DMS 273 (cell line): ENCODE measurements around the gene ANKDD1A.

Experiments used
- DNase-seq: peaks from one replicate; lab custom pipeline; 2025; ENCODE audit not compliant: unreplicated experiment; lab: John Stamatoyannopoulos, UW

ANKDD1A gene

DNA sequence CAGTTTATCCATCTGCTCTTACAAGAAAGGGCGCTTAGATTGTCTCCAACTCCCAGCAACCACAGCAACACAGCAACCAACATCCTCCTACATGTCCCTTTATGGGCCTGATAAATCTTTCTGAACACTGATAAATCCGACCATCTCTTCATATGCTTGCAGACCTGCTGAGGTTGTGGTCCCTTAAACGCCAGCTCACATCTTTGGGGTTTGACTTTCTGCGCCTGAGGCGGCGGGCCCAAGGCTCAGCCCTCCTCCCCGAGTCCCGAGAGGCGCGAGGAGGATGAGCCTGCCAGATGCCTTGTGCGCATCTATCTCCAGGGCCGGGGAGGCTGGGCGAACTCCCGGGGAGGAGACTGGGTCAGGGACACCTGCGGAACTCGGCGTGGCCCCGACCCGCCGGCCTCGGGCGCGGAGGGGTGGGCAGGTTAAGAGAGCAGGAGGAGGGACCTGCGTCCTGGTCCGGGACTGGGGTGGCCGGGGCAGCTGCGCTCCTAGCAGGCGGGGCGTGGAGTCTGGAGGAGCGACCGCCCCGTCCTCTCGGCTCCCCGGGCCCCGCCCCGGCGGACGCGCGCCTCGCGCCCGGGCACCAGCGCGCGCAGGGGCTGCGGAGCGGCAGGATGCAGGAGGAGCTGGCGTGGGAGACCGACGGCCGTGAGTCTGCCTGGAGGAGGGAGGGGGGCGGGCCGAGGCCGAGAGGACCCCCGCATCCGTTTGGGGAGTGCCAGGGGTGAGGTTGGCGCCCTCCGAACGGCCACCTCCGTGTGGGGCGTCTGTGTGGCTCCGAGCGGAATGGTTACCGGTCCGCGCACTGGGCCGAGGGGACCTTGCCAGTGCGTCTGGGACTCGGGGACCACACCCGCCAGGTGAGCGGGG is at the start of gene ANKDD1A:
TSS of gene ANKDD1A (plus strand) at position 592 of the 876 bp plus-strand sequence. CDS start at position 621, 29 bp downstream.
- DNase-seq = peak; percentile 80

DNA sequence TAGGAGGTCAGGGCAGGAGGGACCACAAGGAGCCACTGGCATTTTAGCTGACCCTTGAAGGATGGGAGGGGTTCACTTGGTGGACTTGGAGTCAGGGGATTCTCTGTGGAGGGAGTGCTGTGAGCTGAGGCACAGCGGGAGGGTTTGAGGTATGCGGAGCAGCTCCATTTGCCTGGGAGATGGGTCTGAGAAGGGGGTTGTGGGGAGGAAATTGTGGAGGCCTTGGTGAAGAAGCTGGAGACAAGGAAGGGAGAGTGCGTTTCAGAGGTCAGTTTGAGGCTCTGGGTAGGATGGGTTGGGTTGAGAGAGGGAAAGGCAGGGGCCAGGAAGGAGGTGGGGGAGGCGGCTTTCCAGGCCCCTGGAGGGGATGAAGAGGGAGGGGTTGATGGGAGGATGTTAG is 49.7 kb upstream of the ANKDD1A start:
- no peak for DNase-seq

DNA sequence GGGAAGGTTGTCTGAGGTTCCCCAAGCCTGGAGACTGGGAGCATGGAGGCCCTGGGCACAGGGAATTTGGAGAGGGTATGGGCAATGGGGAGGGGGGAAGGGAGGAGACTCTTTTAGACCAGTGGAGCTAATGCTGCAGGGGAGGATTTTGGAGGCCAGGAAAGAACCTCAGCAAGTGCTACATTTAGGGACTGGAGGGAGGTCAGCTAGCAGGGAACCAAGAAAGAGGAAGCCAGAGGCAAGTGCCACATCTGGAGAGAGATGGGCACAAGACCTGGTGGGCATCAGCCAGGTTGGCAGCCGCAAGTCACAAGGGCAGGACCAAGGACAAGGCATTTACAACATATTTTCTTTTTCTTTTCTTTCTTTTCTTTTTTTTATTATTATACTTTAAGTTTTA is 49.3 kb upstream of the ANKDD1A start:
- no peak for DNase-seq

DNA sequence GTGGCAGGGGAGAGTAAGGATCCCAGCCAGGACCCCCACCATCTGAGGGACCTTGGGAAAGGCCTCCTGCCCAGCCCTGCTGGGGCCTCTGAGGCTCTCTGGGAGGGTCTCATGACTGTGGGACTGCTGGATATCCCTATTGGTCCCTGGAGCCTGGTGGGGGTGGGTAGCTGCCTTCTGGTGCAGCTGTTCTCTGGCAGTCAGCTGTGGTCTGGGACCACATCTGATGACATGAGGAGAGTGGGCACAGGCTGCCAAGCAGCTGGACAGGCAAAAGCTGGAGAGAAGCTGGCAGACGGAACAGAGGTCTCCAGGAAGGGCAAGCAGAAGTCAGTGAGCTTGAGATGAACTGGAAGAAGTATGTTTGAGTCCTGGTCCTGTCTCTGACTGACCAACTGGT is 47.6 kb upstream of the ANKDD1A start:
- peak; percentile 46 for DNase-seq

DNA sequence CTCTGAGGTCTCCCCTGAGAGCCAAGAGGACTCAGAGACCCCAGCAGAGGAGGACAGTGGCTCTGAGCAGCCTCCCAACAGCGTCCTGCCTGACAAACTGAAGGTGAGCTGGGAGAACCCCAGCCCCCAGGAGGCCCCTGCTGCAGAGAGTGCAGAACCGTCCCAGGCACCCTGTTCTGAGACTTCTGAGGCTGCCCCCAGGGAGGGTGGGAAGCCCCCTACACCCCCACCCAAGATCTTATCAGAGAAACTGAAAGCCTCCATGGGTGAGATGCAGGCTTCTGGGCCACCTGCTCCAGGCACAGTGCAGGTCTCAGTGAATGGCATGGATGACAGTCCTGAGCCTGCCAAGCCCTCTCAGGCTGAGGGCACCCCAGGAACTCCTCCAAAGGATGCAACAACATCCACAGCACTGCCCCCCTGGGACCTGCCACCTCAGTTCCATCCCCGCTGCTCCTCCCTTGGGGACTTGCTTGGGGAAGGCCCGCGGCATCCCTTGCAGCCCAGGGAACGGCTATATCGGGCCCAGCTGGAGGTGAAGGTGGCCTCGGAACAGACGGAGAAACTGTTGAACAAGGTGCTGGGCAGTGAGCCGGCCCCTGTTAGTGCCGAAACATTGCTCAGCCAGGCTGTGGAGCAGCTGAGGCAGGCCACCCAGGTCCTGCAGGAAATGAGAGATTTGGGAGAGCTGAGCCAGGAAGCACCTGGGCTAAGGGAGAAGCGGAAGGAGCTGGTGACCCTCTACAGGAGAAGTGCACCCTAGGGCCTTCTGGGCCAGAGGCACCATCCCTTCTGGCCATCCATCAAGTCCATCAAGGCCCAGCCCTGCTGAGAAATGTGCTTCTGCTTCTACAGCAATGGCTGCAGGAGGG is 46.3 kb upstream of the ANKDD1A start:
- no peak for DNase-seq

DNA sequence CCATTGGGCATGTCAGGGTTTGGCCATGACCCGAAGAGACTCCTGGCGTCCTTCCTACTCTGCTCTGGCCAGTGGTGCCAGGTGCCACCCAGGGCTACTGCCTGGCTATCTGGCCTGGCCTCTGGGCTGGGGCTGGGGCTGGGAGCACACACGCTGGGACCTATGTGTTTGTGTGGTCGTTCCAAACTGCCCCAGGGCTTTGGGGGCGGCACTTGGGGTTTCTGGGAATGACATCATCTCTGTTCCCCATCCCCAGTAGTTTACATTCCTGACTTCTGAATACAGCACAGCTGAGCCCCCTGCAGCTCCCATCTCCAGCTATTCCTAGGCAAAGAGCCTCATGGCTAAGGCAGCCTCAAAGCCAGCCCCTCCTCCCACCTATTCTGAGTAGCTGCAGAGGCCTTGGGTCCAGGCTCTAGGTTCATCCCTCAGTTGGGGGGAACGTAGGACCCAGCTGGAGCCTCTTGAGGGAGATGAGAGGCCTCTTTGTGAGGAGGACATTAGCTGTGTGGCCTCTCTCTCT is 45.6 kb upstream of the ANKDD1A start:
- no peak for DNase-seq

DNA sequence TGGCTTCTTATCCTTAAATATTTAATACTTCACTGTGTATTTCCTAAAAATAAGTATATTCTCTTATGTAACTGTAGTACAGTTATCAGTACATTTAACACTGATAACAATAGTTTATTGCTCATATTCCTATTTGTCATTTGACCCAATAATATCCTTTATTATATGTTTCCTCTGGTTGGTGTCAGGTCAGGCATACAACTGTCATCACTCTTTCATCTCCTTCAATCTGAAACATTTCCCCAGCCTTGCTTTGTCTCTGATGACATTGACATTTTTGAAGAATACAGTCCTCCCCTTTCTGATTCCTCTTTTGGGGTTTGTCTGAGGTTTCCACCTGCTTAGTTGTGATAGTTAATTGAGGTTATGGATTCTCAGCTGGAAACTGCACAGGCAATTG is 42.2 kb upstream of the ANKDD1A start:
- DNase-seq = no peak

DNA sequence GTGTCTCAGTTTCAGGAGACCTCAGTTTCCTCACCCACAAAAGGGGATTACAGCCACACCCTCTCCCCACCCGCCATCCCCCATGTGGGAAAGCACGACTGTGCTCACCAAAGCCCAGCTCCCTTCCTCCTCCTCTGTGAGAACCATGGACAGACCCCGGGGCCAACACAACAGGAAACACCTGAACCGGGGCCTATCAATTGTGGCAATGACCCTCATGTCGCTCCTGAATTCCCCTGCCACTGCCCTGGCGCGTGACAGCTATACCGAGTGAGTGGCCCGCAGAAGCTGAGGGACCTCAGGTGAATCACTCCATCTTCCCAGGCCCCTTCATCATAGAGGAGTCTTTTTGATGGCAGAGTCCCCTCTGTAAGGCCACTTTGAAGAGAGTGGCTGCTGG is 41.3 kb upstream of the ANKDD1A start:
- no peak for DNase-seq

DNA sequence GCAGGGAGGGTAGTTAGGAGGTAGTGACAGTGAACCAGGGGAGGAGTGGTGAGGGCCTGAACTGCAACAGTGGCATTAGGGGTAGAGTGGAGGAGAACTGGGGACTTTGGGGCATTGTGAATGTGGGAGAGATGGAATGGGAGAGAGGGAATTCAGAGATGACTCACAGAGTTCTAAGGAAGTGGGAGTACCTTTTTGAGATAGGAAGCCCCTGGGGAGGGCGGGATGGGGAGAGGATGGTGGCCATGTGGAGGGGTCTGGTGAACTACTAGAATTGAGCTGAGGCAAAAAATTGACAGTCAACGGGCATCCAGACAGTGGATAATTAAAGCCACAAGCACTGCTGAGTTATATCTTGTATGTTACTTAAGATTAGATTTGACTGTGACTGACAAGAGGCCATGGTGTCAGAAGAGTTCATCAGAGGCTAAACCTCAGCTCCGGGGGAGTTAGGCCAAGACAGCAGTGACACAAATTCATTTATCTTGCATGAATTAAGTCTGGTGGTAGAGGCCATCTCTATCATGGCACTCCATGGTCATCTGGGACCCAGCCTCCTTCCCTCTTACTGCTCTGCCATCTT is 36.0 kb upstream of the ANKDD1A start:
- no peak for DNase-seq

DNA sequence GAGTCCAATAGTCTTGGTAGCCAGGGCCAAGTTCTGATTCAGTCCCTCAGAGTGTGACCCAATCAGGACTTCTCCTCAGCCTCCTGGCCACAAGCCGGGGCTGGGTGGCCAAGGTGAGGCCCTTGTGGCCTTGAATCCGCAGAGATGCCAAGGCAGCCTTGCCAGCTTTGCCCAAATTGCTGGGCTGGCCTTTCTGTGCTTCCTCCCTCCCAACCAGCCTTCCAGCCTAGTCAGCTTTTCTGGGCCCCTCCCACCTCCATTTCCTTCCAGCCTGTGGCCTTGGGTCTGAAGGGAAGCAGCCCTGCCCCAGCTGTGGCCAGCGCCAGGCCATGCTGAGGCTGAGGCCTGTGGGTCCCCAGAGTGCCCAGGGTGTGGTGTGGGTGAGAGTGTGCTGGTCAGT is 34.3 kb upstream of the ANKDD1A start:
- DNase-seq = no peak

DNA sequence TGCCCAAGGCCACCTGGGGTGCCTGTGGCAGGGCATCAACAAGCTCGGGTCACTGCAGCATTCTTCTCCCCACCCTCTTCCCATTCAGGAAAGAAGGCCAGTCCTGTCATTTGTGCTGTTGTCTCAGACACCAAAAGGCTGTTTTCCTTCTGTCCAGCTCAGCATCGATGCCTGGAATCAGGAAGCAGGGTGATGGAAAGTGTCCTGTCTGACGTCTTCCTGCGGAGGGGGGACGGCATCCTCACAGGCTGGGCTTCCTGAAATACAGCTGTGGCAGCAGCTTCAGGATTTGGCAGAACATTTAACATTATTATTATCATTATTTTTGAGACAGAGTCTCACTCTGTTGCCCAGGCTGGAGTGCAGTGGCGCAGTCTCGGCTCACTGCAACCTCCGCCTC is 33.0 kb upstream of the ANKDD1A start:
- DNase-seq = no peak

DNA sequence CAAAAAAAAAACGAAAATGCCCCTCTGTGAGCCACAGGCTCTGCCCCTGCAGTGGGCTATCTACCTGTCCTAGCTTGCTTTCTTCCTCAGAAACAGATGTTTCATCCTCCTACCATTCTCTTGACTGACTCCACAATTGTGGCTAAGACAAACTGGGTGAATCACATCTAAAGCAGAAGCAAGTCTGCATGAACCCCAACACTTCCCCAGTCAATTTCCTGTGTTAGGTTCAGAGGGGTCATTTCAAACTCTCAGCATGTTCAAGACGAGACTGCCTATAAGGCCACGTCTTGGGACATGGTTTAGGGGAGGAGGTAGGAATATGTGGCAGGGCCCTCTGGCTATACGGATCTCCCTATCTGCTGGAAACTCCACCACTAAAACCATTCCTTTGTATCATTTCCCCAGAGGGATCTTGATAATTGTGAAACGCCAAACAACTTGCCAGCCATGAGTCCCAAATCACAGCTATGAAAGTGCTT is 28.6 kb upstream of the ANKDD1A start:
- no peak for DNase-seq

DNA sequence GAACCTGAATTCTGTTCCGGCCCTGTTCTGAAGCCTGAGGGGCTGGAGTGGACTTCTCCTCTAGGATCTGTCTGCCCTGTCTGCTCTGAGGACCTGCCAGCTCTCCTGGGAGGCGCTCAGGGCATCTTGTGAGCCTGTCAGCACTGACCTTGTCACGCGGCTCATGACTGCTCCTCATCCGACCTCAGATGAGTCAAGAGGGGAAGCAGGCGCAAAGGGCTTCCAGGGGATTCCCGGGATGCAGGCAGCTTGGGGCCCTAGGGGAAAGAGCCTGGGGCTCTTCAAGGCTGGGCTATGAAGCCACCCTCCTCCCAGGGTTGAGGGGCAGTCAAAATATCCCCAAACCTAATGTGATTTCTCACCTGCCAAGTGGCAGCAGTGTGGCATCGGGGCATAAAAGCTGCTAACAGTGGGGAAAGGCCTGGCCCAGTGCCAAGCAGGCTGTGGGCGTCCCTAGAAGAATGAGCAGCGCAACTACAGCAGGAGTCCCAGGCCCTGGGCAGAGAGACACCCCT is 27.6 kb upstream of the ANKDD1A start:
- peak; percentile 21 for DNase-seq

DNA sequence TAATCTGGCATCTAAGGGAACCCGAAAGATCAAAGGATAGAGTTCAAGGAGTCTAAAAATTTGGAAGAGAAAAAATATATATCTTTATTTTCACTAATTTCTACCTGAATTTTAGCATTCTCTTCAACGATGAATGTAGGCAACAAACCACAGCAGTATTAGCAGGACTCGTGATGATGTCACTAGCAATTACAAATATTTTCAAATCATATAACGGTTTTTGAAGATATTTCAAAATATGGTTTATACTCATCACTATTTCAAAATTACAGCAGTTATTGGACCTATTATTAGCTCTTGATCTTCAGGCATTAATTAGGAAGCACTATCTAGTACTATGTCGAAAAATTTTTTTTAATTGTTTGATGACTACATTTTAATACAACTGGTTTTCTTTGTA is 27.0 kb upstream of the ANKDD1A start:
- DNase-seq = no peak

DNA sequence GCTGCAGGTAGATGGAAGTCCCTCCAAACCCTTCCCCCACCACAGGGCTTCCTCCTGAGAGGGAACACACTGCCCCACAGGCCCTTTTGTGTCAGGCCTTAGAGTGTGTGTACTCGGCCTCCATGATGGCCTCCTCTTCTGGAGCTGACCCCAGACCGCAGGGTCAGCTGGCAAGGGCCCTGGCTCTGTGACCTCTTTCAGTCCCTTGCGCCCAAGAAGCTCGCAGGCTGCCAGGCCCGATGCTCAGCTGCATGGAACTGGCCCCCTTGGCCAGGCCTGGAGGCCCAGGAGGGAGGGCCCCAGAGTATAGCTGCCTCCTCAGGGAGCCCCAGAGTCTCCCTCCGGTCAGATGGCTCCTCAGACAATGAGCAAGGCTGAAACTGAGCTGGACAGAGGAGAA is 23.4 kb upstream of the ANKDD1A start:
- no peak for DNase-seq

DNA sequence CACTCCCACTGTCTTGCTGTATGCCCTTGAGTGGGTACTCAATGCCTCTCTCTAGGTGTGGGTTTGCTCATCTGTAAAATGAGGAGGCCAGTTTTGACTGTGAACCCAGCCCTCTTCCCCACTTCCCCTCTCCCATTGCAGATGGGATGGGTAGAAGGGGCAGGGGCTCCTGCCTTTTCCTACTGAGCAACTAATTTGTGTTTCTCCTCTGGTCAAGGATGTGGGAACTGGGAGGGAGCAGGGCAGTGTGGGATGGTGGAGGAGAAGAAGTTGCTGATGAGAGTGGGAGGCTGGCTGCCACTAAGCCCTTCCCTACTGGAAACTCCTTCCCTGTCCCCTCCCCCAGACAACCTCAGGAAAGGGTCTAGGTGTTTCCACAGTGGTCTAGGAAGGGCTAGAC is 20.1 kb upstream of the ANKDD1A start:
- no peak for DNase-seq

DNA sequence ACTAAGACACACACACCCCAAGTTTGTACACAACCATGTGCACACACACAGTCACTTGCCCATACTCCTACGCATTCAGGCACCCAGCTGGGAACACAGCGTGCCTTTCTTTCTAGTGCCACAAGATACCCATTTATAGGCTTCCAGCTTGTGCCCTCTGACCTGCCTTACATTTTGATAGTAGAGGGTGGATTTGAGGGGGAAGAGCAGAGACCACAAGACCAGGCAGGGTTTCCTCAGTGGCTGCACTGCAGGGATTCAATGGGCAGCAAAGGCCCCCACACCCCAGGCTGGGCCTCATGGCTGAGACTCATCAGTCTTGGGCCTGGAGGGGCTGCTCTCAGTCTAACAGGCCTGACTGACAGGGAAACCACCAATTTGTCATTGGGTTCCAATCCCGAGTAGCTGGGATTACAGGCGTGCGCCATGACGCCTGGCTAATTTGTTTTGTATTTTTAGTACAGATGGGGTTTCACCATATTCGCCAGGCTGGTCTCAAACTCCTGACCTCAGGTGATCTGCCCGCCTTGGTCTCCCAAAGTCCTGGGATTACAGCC is 18.8 kb upstream of the ANKDD1A start:
- DNase-seq = no peak

DNA sequence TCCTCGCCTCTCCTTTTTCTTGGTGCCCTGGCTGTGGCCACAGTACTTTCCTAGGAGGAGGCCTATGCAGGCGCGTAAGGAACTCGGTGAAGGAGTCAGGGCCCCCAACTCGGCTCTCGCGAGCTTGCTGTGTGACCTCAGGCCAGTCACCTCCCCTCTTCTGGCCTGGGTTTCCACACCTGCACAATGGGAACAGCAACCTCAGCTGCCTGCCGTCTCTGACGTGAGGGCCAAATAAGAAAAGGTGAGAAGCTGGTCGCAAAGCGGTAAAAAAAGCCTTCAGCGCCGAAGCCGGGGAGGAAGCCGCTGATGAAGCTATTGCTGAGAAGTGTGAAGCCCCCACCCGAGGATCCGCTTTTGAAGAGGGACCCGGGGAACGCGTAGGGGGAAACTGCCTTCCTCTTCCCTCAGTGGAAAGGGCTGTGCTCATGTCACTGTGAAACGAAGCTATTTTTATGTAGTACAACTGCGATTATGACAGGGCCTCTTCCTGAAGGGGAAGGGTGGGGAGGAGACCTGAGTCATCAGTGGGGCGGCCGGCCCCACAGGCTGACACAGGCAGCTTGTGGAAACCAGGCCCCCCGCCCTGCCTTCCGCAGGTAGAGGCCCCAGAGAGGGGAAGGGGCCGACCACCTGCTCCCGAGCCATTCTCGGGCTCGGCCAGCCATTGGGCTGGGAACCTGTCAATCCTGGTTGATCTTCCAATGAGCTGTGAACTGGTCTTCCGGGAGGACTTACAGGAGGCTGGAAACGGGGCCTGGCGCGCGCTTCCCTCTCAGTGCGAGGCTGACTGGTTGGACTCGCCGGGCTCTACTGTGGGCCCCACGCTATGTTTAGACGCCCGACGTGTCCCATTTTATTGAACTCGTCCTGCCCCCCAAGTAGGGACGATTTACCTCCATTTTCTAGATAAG is 18.0 kb upstream of the ANKDD1A start:
- peak; percentile 17 for DNase-seq

DNA sequence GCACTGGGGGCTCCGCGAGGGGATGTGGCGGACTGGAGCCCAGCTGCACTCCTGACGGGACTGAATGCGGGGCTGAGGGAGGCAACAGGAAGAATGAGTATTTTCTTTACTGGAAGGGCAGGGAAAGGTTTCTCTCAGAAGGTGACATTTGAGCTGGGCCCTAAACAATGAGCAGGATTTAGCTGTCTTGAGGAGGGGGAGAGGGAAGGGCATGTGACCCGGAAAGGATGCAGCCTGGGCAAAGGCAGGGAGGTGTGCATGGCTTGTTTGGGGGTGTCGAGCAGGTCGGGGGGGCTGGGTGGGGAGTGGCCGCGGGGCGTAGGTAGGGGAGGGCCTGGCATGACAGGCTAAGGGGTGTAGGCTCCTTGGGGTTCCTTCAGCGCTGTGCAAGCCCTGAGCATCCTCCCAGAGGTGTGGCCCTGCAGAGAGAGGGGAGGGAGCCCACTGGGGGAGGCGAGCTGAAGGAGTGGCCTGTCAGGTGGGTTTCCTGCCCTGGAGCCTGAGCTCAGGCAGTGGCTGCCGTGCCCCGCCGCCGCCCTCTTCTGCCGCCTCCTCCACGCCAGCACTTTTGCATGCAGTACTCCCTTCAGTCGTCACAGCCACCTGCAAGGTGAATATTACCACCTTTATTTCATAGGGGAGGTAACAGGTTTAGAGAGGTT is 17.2 kb upstream of the ANKDD1A start:
- DNase-seq = no peak
